ENCODE measurements around the gene ZIC1.

DNA sequence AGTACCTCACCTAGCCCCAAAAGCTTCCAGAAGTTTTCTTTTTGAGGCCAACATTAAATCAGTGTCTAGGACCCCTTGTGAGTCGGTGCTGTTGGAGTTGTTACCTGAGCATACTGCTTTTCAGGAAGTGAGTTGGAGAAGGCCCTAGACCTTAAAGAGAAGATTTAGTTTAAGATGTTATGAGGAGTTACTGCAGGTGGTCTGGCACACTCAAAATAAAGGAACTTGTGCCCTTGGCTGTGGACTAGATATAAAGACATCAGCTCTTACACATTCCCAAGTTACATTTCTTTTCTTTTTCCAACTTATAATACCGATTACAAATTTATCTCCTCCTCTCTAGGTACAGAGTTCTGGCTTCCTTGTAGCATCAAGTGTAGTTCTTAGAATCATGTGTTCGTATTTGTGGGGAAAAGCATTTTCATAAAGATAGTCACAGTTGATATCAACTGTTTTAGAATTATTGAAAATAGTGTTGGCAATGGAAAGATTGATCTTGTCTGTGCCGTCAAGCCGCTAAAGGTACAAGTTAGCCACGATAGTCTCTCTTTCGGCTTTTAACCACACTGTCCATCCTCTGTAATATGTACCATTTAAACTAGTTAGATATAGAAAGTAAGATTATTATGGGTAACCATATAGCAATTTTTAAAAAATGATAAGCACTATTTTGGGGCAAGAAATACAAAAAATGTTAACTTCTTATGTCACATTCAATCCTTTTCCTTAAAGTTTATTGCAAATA is 8.6 kb downstream of the ZIC1 start:
- TF ChIP-seq, protein P1, sequence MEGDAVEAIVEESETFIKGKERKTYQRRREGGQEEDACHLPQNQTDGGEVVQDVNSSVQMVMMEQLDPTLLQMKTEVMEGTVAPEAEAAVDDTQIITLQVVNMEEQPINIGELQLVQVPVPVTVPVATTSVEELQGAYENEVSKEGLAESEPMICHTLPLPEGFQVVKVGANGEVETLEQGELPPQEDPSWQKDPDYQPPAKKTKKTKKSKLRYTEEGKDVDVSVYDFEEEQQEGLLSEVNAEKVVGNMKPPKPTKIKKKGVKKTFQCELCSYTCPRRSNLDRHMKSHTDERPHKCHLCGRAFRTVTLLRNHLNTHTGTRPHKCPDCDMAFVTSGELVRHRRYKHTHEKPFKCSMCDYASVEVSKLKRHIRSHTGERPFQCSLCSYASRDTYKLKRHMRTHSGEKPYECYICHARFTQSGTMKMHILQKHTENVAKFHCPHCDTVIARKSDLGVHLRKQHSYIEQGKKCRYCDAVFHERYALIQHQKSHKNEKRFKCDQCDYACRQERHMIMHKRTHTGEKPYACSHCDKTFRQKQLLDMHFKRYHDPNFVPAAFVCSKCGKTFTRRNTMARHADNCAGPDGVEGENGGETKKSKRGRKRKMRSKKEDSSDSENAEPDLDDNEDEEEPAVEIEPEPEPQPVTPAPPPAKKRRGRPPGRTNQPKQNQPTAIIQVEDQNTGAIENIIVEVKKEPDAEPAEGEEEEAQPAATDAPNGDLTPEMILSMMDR (IDR thresholded peaks at IDR 0.05 in 2 of 3, conservative IDR thresholded peaks at IDR 0.05 in 1 of 3; ENCODE audit: insufficient read depth in 2 of 3, low read depth in 1 of 3, low read length in 3 of 3) = no peak
- TF ChIP-seq RCOR1 (IDR thresholded peaks at IDR 0.05; ENCODE audit: borderline replicate concordance in 1 of 2, low read depth in 2 of 2, low read length in 2 of 2) = no peak
- no peak for TF ChIP-seq CEBPG (CRISPR knock-in tag; IDR thresholded peaks at IDR 0.05)
- no peak for TF ChIP-seq CEBPG (tag; conservative IDR thresholded peaks at IDR 0.05 in 1 of 2, IDR thresholded peaks at IDR 0.05 in 1 of 2)
- no peak for TF ChIP-seq EZH2 (IDR thresholded peaks at IDR 0.05; ENCODE audit: borderline replicate concordance, low read depth, low read length)
- TF ChIP-seq CBX5 (IDR thresholded peaks at IDR 0.05; ENCODE audit: borderline replicate concordance, low read depth) = no peak
- TF ChIP-seq ZNF584 (CRISPR knock-in tag; IDR thresholded peaks at IDR 0.05; ENCODE audit: low read depth) = no peak
- TF ChIP-seq, protein P2, sequence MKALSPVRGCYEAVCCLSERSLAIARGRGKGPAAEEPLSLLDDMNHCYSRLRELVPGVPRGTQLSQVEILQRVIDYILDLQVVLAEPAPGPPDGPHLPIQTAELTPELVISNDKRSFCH (CRISPR knock-in tag; IDR thresholded peaks at IDR 0.05) = no peak
- TF ChIP-seq, protein P2 (tag; IDR thresholded peaks at IDR 0.05) = no peak
